ENCODE results near the gene TNFSF15.

GRCh38 chr9:114787214-114787613 is 18.6 kb downstream of the TNFSF15 start:
- no peak for TF ChIP-seq CTCF (conservative IDR thresholded peaks at IDR 0.05)
- TF ChIP-seq EZH2 (IDR thresholded peaks at IDR 0.05; ENCODE audit: low read depth): no peak

Measured in PC-9 (cell line).